ENCODE measurements around the gene TTC17. TPM values are rescaled to one million over a fixed set of nuclear protein-coding genes. Genes with fewer than 3 reads are reported as not detected.
"Not testable (repeated sequence)": the region's sequence is repeated elsewhere in the genome, so short reads cannot be mapped to it uniquely, and the experiment has no call there.

Gene TTC17
- total and polyA plus RNA-seq, 9 donors: 47.0 to 119 (median 83.0) TPM

- Histone ChIP-seq H3K4me3 (no peak overlapping the region), H3K27me3 (no peaks in the 10 kb centered on the region), H3K9me3 (no peaks in the 10 kb centered on the region), H3K4me1 (ENCODE audit: insufficient read depth) (no peaks in the 10 kb centered on the region), H3K27ac (no peak overlapping the region), H3K36me3 (no peaks in the 10 kb centered on the region)
- TF ChIP-seq CTCF (IDR thresholded peaks at IDR 0.05): no peak
- TF ChIP-seq EP300 (IDR thresholded peaks at IDR 0.05): no peak
- no peak for TF ChIP-seq POLR2A (IDR thresholded peaks at IDR 0.05)
- intact Hi-C loops (cut with DNase I): no loop called here
- DNase-seq: no peak
- 96 to 99% (median 97%) methylated on average over 2 of the region's 2 CpGs for WGBS, 3 donors
These were observed 41.4 kb downstream of the TTC17 start for GRCh38 chr11:43399983-43400630.

- Histone ChIP-seq H3K4me1 (ENCODE audit: insufficient read depth) (no peaks in the 10 kb centered on the region), H3K4me3 (no peak overlapping the region), H3K9me3 (no peaks in the 10 kb centered on the region), H3K27me3 (no peaks in the 10 kb centered on the region), H3K27ac (no peak overlapping the region), H3K36me3 (no peaks in the 10 kb centered on the region)
- 94 to 96% (median 95%) methylated on average over 6 of the region's 6 CpGs for WGBS, 3 donors
- no peak for TF ChIP-seq EP300 (IDR thresholded peaks at IDR 0.05)
- TF ChIP-seq POLR2A (IDR thresholded peaks at IDR 0.05): no peak
- TF ChIP-seq CTCF (IDR thresholded peaks at IDR 0.05): no peak
- DNase-seq: no peak
- intact Hi-C loops (cut with DNase I): no loop called here
These were observed 42.5 kb downstream of the TTC17 start for GRCh38 chr11:43401252-43401651.

GRCh38 chr11:43401811-43402210 is 43.1 kb downstream of the TTC17 start:
- H3K4me3 ChIP-seq; H3K27ac ChIP-seq; H3K27me3 ChIP-seq; H3K36me3 ChIP-seq; H3K4me1 ChIP-seq (ENCODE audit: insufficient read depth); H3K9me3 ChIP-seq; intact Hi-C loops (cut with DNase I); DNase-seq: not testable (repeated sequence)
- 96 to 97% (median 96%) methylated on average over 4 of the region's 4 CpGs for WGBS, 3 donors

DNA sequence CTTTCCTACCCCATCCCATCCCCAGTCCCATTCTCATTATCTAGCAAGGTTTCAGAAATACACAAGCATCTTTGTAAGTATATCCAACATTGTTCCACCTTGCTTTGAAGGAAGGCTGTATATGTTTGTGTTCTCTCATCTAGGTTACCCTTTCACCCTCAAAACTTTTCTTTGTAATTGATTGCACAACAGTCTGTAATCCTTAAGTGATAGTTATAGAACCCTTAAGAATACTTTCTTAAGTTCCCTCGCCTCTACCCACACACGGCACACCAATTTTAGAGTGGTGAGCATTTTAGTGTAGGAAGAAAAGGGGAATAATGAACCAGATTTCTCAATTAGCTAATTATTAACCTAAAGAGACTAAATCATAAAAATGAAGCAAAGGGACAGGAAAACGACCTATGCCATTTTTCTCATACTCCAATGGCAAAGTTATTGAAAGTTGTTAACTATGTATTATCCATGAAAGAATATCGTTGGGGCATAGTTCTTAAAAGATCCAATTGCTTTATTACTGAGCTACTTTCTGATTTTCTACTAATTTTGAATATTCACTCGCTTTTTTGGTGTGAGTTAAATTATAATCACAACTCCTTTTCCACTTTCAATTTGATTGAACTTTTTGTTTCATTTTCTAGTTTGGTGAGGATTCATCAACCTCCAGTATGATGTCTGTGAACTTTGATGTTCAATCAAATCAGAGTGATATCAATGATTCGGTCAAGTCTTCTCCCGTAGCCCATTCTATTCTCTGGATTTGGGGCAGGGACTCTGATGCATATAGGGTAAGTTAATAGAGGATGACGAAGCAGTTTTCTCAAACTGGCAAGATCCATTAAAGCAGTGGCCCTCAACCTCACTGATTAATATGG is 44.9 kb downstream of the TTC17 start:
- Histone ChIP-seq H3K4me1 (ENCODE audit: insufficient read depth) (no peaks in the 10 kb centered on the region), H3K27ac (no peak overlapping the region), H3K27me3 (no peaks in the 10 kb centered on the region), H3K4me3 (no peak overlapping the region), H3K36me3 (no peaks in the 10 kb centered on the region), H3K9me3 (no peaks in the 10 kb centered on the region)
- intact Hi-C loops (cut with DNase I): no loop called here
- WGBS, 3 donors: 92 to 94% (median 93%) methylated on average over 8 of the region's 8 CpGs
- TF ChIP-seq EP300 (IDR thresholded peaks at IDR 0.05) (no peak), POLR2A (IDR thresholded peaks at IDR 0.05) (no peak), CTCF (IDR thresholded peaks at IDR 0.05) (no peak)
- DNase-seq: no peak

DNA sequence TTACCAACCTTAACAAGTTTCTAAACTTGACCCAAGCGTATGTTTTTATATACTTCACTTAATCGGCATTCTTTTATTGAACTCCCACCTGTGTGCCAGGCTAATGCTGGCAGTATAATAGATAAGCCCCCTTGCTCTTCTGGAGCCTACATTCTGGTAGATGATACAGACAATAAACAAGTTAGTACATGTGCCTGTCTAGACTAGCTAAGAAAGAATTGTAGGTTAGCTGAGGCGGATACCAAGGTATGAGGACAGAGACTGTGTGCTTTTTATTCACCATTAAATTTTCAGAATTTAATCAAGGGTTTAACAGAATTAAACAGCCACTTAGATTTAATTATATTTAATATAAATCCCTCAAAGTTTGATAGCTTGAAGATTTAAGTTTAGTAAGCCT is 45.7 kb downstream of the TTC17 start:
- intact Hi-C loops (cut with DNase I): no loop called here
- no peak for DNase-seq
- H3K9me3 ChIP-seq: no peaks in the 10 kb centered on the region
- no peak overlapping the region for H3K27ac ChIP-seq
- H3K36me3 ChIP-seq: no peaks in the 10 kb centered on the region
- TF ChIP-seq POLR2A (IDR thresholded peaks at IDR 0.05) (no peak), EP300 (IDR thresholded peaks at IDR 0.05) (no peak), CTCF (IDR thresholded peaks at IDR 0.05) (no peak)
- H3K4me1 ChIP-seq (ENCODE audit: insufficient read depth): no peaks in the 10 kb centered on the region
- no peaks in the 10 kb centered on the region for H3K27me3 ChIP-seq
- 93 to 97% (median 94%) methylated on average over 3 of the region's 3 CpGs for WGBS, 3 donors
- no peak overlapping the region for H3K4me3 ChIP-seq

Measured in ovary (tissue), 9 donors.